Neuronal stem cell (in vitro differentiated cells): ENCODE measurements around the gene SORCS3.

Experiments
- DNase-seq: peaks from one replicate; pipeline ENCODE4 v3.0.0-alpha.2; 2013; ENCODE audit warnings: low spot score
- H2AFZ ChIP-seq: one replicate; pipeline ENCODE4 v1.6.1; 2013; ENCODE audit warnings: mild to moderate bottlenecking, low read length, inconsistent platforms
- H2AK5ac ChIP-seq: 2 replicates; pipeline ENCODE4 v1.6.1; 2013; ENCODE audit warnings: low read depth, mild to moderate bottlenecking, inconsistent platforms, low read length, moderate library complexity, mixed read lengths
- H2BK120ac ChIP-seq: 2 replicates; pipeline ENCODE4 v1.6.1; 2013; ENCODE audit warnings: low read depth, mild to moderate bottlenecking, inconsistent platforms, low read length, moderate library complexity, mixed read lengths
- H2BK12ac ChIP-seq: one replicate; pipeline ENCODE4 v1.6.1; 2013; ENCODE audit warnings: low read length, inconsistent platforms
- H2BK15ac ChIP-seq: 2 replicates; pipeline ENCODE4 v1.6.1; 2013; ENCODE audit warnings: mild to moderate bottlenecking, low read length, inconsistent platforms, mixed read lengths
- H2BK5ac ChIP-seq: one replicate; pipeline ENCODE4 v1.6.1; 2013; ENCODE audit warnings: inconsistent platforms, mild to moderate bottlenecking, low read length, moderate library complexity
- H3K14ac ChIP-seq: one replicate; pipeline ENCODE4 v1.6.1; 2013; ENCODE audit warnings: low read length, inconsistent platforms
- H3K18ac ChIP-seq: 2 replicates; pipeline ENCODE4 v1.6.1; 2013; ENCODE audit warnings: low read length, inconsistent platforms
- H3K23ac ChIP-seq: 2 replicates; pipeline ENCODE4 v1.6.1; 2013; ENCODE audit warnings: low read depth, mild to moderate bottlenecking, mixed read lengths, low read length, inconsistent platforms; ENCODE audit not compliant: poor library complexity
- H3K27ac ChIP-seq: replicated peaks from 3 replicates; pipeline ENCODE4 v1.5.1; 2013; ENCODE audit warnings: low read length, inconsistent platforms
- H3K27me3 ChIP-seq, 3 experiments: 2 replicates each; pipeline ENCODE4 v1.6.1; 2013; ENCODE audit warnings: low read length in 3 of 3, mild to moderate bottlenecking in 2 of 3, inconsistent platforms in 1 of 3, low read depth in 1 of 3, mixed read lengths in 1 of 3, moderate library complexity in 1 of 3; ENCODE audit not compliant: control insufficient read depth in 3 of 3, insufficient read depth in 3 of 3
- H3K36me3 ChIP-seq, 2 donors: replicated peaks in 1 of 2; 2 replicates each; pipeline ENCODE4 v1.6.1; 2013; ENCODE audit warnings: low read length in 2 of 2; ENCODE audit not compliant: control insufficient read depth in 2 of 2, insufficient read depth in 2 of 2
- H3K4ac ChIP-seq: 2 replicates; pipeline ENCODE4 v1.6.1; 2013; ENCODE audit warnings: inconsistent platforms, mild to moderate bottlenecking, low read length, moderate library complexity
- H3K4me1 ChIP-seq, 2 donors: 1 replicate in 1 of 2; 2 replicates in 1 of 2; pipeline ENCODE4 v1.6.1; 2013; ENCODE audit warnings: low read length in 2 of 2, low read depth in 1 of 2; ENCODE audit not compliant: control insufficient read depth in 2 of 2, insufficient read depth in 1 of 2
- H3K4me2 ChIP-seq: one replicate; pipeline ENCODE4 v1.6.1; 2013; ENCODE audit warnings: mild to moderate bottlenecking, low read length, inconsistent platforms; ENCODE audit not compliant: insufficient read depth, poor library complexity, severe bottlenecking
- H3K4me3 ChIP-seq, 2 donors: 2 replicates each; pipeline ENCODE4 v1.5.1; 2013; ENCODE audit warnings: low read length in 2 of 2, mild to moderate bottlenecking in 2 of 2, inconsistent platforms in 1 of 2, moderate library complexity in 1 of 2
- H3K79me1 ChIP-seq: one replicate; pipeline ENCODE4 v1.6.1; 2013; ENCODE audit warnings: low read depth, mild to moderate bottlenecking, inconsistent platforms, low read length, moderate library complexity
- H3K9ac ChIP-seq: one replicate; pipeline ENCODE4 v1.6.1; 2013; ENCODE audit warnings: mild to moderate bottlenecking, low read depth, low read length, inconsistent platforms; ENCODE audit not compliant: poor library complexity
- H3K9me3 ChIP-seq, 2 donors: replicated peaks in 1 of 2; 2 replicates each; pipeline versions ENCODE3 to v1.6.1; 2013; ENCODE audit warnings: low read length in 2 of 2, mild to moderate bottlenecking in 2 of 2, inconsistent platforms in 1 of 2, low read depth in 1 of 2, mixed read lengths in 1 of 2, moderate library complexity in 1 of 2; ENCODE audit not compliant: control insufficient read depth in 2 of 2, insufficient read depth in 1 of 2
- H4K8ac ChIP-seq: one replicate; pipeline ENCODE4 v1.6.1; 2013; ENCODE audit warnings: low read depth, mild to moderate bottlenecking, inconsistent platforms, low read length, moderate library complexity
- H4K91ac ChIP-seq: one replicate; pipeline ENCODE4 v1.6.1; 2013; ENCODE audit warnings: low read length, low read depth, mild to moderate bottlenecking, inconsistent platforms; ENCODE audit not compliant: poor library complexity
- WGBS, 2 donors: extraction: QIAGEN DNeasy Blood & Tissue Kit; methylation state at CpG; one replicate each; pipeline ENCODE4 v1.1.7; 2013; ENCODE audit warnings: missing lambda C conversion rate in 2 of 2, mixed read lengths in 1 of 2; ENCODE audit not compliant: insufficient read length in 2 of 2, insufficient replicate concordance in 1 of 2; ENCODE audit errors: extremely low coverage in 2 of 2; 5-methylcytosine and 5-hydroxymethylcytosine counted together

Gene SORCS3

GRCh38 chr10:105187243-105187642, 546.2 kb downstream of the SORCS3 start:
- no CpG with 5 or more reads among the region's 3 CpGs for WGBS, 2 donors
- no peaks in the 10 kb centered on the region for H3K9me3 ChIP-seq
- no peaks in the 10 kb centered on the region for H3K36me3 ChIP-seq
- no peak overlapping the region for H3K18ac ChIP-seq
- no peak overlapping the region for H3K9ac ChIP-seq
- no peak overlapping the region for H2AK5ac ChIP-seq
- no peaks in the 10 kb centered on the region for H3K27me3 ChIP-seq
- no peak for DNase-seq
- H2BK15ac ChIP-seq, result no peak overlapping the region
- no peak overlapping the region for H2BK120ac ChIP-seq
- no peaks in the 10 kb centered on the region for H3K4me1 ChIP-seq
- H2BK5ac ChIP-seq, result no peak overlapping the region
- H3K4me3 ChIP-seq, result no peak overlapping the region
- no peak overlapping the region for H3K14ac ChIP-seq
- H3K27ac ChIP-seq, result no peak overlapping the region
- H2AFZ ChIP-seq, result peak overlapping the region; percentile 5
- H3K4ac ChIP-seq, result no peak overlapping the region
- H3K79me1 ChIP-seq, result no peaks in the 10 kb centered on the region
- no peak overlapping the region for H2BK12ac ChIP-seq
- H3K23ac ChIP-seq, result no peak overlapping the region
- H4K91ac ChIP-seq, result no peak overlapping the region
- no peak overlapping the region for H3K4me2 ChIP-seq
- no peak overlapping the region for H4K8ac ChIP-seq

- Histone ChIP-seq H3K4me1 (no peaks in the 10 kb centered on the region), H2BK15ac (no peak overlapping the region), H3K23ac (no peak overlapping the region), H3K14ac (no peak overlapping the region), H2BK5ac (no peak overlapping the region), H2BK12ac (no peak overlapping the region), H3K27me3 (no peaks in the 10 kb centered on the region), H3K9ac (no peak overlapping the region), H4K91ac (no peak overlapping the region), H3K4me2 (no peak overlapping the region), H3K36me3 (no peaks in the 10 kb centered on the region), H3K9me3 (no peaks in the 10 kb centered on the region), H3K18ac (no peak overlapping the region), H2AK5ac (no peak overlapping the region), H3K4ac (no peak overlapping the region), H3K27ac (no peak overlapping the region), H4K8ac (no peak overlapping the region), H3K4me3 (no peak overlapping the region), H3K79me1 (no peaks in the 10 kb centered on the region), H2BK120ac (no peak overlapping the region), H2AFZ (no peak overlapping the region)
- no peak for DNase-seq
- no CpG with 5 or more reads among the region's 6 CpGs for WGBS, 2 donors
These were observed 547.8 kb downstream of the SORCS3 start for GRCh38 chr10:105188737-105189462.

- Histone ChIP-seq H3K27me3 (no peaks in the 10 kb centered on the region), H4K8ac (no peak overlapping the region), H2BK15ac (no peak overlapping the region), H3K9ac (no peak overlapping the region), H3K79me1 (no peaks in the 10 kb centered on the region), H2AK5ac (no peak overlapping the region), H3K4ac (no peak overlapping the region), H2BK5ac (no peak overlapping the region), H3K4me1 (no peaks in the 10 kb centered on the region), H3K23ac (no peak overlapping the region), H2BK12ac (no peak overlapping the region), H2AFZ (no peak overlapping the region), H3K4me3 (no peak overlapping the region), H4K91ac (no peak overlapping the region), H3K36me3 (no peaks in the 10 kb centered on the region), H3K18ac (no peak overlapping the region), H2BK120ac (no peak overlapping the region), H3K4me2 (no peak overlapping the region), H3K27ac (no peak overlapping the region), H3K9me3 (no peaks in the 10 kb centered on the region), H3K14ac (no peak overlapping the region)
- no peak for DNase-seq
- no CpG with 5 or more reads among the region's 2 CpGs for WGBS, 2 donors
These were observed 548.3 kb downstream of the SORCS3 start for GRCh38 chr10:105189463-105189800.

- Histone ChIP-seq H4K8ac (no peak overlapping the region), H3K9ac (no peak overlapping the region), H4K91ac (no peak overlapping the region), H2BK120ac (no peak overlapping the region), H2BK12ac (no peak overlapping the region), H3K36me3 (no peaks in the 10 kb centered on the region), H2BK15ac (no peak overlapping the region), H3K9me3 (no peaks in the 10 kb centered on the region), H3K4ac (no peak overlapping the region), H3K4me2 (no peak overlapping the region), H3K27ac (no peak overlapping the region), H3K27me3 (no peaks in the 10 kb centered on the region), H3K4me1 (no peaks in the 10 kb centered on the region), H3K79me1 (no peaks in the 10 kb centered on the region), H2AK5ac (no peak overlapping the region), H2BK5ac (no peak overlapping the region), H2AFZ (no peak overlapping the region), H3K23ac (no peak overlapping the region), H3K18ac (no peak overlapping the region), H3K4me3 (no peak overlapping the region), H3K14ac (no peak overlapping the region)
- no peak for DNase-seq
- no CpG with 5 or more reads among the region's 4 CpGs for WGBS, 2 donors
These were observed 551.1 kb downstream of the SORCS3 start for GRCh38 chr10:105192146-105192545.
